Fibroblast of the conjunctiva (primary cell): ENCODE measurements around the gene TSPAN17.

Source experiments
- DNase-seq: peaks from one replicate; pipeline ENCODE4 v3.0.0-alpha.2; 2010; ENCODE audit warnings: low read depth

Gene TSPAN17

DNA sequence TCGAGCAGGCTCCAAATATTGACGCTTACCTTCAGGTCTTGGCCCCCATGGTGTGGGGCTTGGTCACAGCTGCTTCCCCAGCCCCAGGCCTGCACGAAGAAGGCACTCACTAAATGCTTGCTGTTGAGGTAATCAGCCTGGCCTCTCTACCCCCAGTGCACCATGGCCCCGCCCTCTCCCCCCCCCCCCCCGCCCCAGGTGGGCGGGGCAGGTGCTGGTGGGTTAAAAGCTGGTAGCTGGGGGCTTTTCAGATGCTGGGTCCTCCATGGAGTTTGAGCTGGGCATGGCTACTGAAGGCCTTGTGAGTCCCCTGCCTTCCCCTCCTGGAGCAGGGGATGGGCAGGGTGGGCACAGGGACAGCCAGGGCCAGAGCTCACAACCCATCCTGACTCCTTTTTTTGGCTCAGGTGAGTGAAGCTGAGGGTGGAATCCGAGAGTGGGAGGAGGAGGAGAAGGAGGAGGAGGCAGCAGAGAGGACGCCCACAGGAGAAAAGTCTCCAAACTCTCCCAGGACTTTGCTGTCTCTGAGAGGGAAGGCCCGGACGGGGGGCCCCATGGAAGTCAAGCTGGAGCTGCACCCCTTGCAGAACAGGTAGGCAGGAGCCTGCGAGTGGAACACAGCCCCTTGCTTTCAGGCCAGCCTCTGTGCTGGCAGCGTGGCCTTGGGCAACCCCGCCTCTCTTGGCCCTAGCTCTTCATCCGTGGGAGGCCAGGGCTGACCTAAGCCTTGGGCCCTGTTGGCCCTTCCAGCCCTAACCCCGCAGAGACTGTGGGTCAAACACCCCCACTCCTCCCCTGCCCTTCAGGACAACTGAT lies 4.4 kb upstream of the TSPAN17 start:
- DNase-seq = no peak

DNA sequence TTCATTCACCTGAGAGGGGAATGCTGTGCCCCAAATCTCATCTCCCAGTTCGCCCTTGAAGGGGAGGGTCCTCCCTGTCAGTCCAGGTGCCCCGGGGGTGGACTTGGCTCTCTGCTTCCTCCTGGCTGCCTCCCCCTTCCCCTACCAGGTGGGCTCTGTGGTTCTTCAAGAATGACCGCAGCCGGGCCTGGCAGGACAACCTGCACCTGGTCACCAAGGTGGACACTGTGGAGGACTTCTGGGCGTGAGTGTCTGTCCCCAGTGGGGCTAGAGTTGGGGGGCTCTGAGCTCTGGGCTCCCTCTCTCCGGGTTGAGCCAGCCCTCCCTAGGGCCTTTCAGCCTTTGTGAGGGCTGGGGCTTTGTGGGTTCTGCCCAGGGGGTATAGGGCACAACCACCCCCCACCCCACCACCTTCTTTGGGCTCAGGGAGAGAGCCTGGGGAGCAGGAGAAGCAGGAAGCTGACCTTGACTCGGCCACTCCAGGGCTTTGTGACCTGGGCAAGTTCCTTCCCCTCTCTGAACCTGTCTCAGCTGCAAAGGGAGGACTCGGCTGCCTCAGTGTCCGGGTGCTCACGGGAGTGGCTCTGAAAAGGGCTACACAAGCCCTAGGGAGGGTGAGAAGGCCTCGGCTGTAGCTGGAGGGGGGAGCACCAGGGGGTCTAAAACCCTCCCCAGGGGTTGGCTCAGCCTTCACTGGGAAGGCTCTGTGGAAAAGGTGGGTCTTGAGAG lies 3.6 kb upstream of the TSPAN17 start:
- no peak for DNase-seq

DNA sequence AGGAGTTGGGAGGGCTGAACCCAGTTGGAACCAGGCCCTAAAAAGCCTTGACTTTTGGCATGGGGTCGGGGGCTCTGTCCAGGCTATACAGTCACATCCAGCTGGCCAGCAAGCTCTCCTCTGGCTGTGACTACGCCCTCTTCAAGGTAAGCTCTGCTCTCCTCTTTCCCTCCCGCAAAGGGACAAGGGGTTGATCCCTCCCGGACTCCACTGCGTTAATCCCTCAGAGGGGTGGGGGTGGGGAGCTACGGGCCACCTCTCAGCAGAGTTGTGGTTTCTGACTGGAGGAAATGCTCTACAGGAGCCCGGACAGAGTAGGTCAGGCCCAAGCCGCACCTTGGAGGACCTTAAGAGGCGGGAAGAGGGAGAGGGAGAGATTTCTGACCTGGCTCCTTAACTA lies 3.0 kb upstream of the TSPAN17 start:
- DNase-seq = no peak

DNA sequence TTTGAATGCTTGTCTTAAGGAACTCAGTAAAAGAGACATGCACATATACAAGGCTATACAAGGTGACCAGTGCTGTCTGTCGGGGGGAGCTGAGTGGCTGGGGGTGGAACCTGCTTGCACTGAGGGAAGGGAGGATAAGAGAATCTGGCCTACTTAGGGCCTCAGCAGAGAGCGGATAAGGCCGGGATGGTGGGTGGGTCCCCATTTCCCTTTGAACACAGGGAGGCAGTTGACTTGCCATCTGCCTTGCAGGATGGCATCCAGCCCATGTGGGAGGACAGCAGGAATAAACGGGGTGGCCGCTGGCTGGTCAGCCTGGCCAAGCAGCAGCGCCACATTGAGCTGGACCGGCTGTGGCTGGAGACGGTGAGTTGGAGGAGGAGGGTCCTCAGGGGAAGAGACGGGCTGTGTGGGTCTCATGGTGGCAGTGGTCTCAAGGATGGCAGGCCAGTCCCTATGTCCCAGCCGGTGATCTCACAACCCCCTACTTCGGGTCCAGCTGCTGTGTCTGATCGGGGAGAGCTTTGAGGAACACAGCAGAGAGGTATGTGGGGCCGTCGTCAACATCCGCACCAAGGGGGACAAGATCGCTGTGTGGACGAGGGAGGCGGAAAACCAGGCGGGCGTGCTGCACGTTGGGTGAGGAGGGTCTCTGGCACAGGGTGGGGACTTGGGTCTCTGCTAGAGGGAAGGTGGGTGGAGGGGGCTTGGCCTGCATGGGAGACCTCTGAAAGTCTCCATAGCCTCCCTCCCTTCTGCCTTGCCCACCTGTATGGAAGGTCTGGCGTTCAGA lies 2.2 kb upstream of the TSPAN17 start:
- no peak for DNase-seq

DNA sequence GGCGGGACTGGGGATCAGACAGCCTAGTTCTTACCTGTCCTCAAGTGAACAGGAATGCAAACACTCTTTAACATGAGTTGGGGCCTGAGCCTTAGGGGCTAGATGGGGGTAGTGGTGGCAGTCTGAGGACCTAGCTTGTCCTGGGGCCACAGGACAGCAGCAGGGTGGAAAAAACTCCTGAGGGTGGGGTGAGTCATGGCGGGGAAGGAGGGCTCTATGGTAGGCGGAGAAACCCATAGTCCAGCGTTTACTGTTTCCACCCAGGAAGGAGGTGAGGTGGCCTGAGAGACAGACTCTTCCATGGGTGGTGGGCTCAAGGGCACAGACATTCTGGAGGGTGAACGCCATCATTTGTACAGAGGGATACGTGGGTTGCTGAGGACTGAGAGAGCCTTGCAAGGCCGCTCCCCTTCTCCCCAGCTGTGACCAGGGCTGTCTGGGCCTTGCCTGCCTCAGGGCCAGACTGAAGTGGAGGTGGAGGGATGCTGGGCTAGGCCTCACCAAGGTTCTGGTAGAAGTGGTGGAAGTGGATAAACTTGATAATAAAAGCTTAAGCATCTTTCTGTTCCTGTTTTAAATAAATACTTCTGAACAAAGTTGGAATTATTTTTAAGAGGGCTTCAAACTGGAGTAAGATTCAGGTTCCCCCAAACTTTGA lies 1.1 kb upstream of the TSPAN17 start:
- DNase-seq = no peak

DNA sequence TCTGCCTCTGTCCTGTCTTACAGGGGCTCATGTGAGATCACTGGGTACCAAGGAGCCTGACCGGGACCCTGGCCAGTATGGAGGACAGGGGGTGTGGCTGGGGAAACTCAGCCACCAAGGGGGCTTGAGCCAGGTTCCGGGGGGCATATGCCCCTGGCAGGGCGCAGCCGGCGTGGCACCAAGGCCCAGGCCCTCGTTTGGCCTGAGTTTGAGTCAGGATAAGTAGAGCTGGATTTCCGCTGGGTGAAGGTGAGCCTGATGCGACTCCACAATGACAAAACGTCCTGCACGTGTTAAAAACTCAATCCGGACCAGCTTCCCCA lies 616 bp upstream of the TSPAN17 start:
- DNase-seq = no peak

DNA sequence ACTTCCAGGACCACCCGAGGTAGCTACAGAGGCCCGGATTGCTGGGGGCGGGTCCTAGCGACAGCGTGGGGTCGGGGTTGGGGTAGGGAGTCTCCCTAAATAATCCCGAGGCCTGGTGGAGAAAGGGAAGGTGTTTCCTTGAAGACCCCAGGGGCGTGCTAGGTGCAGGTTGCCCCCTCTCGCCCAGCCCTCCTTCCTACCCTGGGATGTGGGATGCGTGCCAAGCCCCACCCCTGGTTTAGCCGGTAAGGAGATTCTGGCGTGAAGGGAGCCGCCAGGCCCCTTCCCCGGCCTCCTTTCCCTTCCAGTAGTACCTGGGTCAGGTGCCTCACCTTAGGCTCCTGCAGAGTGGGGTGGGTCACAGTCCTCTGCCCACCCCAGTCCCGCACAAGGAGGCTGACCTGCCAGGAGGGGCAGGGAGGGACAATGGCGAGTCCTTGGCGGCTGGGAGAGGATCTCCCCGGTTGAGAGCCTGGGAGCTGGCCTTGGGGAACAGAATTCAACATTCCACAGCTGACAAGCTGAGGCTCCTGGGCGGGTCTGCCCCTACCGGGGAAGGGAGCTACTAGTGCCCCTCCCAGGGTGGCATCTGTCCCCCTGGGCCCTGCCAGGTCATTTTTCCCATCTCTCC lies 674 bp downstream of the TSPAN17 start:
- DNase-seq = no peak

DNA sequence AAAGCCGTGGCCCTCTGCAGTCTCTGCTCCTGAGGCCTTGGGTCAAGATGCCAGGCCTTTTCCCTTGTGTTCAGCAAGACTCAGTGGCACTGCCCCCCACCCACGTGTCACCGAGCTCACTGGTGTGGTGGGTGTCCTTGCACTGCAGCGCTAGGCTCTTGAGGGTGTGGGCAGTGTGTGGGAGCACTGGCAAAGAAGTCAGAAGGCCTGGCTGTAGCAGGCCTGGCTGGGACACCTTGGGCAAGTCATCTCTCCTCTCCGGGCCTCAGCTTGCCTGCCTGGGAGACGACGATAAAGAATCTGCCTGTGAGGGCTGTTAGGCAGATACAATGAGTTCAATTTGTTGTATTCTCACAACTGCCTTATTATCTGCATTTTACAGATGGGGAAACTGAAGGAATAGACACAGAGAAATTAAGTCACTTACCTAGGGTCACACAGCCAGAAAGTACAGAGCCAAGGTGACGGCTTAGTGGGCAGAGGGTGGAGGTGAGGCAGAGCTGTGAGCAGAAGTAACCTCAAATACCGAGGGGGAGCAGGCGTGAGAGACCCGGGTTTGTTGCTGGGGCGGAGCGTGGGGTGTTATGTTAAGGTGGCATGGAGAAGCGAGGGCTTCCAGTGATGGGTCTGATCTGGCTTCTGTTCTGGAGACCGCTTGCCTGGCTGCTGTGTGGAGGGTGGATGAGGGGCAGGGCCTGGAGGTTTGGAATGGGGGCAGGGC lies 1.4 kb downstream of the TSPAN17 start:
- DNase-seq = no peak

DNA sequence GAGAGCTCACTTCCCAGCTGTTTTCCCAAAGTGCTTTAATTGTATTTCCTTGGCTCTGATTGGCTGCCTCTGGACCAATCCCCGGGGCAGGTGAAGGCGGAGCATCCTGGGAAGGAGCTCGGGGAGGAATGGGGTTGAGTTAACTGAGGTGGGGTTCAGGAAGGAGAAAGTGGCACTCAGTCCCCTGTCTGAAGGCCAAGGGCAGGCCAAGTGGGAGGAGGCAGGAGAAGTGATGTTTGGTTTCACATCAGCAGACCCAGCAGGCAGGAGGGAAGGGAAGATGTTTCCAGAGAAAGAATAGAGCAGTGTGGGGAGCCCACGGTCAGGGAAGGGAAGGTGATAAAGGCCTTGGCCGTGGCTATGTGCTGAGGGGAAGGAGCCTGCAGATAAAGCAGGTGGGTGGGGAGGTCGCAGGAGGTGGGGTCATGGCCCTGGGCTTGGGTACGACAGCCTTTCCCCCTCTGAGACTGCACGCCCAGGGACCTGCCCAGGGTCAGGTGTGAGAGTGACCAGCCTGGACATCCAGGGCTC lies 3.1 kb downstream of the TSPAN17 start:
- DNase-seq = no peak

DNA sequence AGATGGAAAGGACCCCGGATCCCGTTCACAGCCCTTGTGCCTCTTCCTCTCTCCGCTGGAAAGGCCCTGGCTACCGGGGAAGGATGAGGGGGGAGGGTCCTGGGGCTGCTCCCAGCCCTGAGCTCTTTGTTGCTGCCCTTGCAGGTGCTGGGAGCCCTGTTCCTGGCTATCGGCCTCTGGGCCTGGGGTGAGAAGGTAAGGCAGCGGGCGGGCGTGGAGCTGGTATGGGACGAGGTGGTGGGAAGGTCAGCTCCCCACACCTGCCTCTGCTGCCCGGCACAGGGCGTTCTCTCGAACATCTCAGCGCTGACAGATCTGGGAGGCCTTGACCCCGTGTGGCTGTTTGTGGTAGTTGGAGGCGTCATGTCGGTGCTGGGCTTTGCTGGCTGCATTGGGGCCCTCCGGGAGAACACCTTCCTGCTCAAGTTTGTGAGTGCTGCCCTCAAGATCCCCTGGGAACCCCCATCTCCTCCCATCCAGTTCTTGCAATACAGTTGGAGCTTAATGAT lies 4.2 kb downstream of the TSPAN17 start:
- DNase-seq = no peak

DNA sequence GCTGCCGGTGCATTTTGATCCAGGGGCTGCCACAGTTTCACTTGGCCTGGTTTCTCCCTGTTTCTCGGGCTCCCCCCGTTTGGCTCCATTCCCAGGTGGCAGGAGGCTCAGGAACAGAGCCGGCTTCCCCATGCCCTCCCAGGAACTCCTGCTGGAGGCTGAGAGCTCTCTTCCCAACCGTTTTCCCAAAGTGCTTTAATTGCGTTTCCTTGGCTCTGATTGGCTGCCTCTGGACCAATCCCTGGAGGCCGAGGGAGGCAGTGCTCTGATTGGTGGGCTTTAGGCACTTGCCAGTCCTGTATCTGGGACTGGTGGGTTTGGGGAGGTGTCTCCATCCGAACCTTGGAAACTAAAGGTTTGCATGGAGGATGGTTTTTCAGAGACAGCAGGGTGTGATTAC lies 4.9 kb downstream of the TSPAN17 start:
- no peak for DNase-seq

DNA sequence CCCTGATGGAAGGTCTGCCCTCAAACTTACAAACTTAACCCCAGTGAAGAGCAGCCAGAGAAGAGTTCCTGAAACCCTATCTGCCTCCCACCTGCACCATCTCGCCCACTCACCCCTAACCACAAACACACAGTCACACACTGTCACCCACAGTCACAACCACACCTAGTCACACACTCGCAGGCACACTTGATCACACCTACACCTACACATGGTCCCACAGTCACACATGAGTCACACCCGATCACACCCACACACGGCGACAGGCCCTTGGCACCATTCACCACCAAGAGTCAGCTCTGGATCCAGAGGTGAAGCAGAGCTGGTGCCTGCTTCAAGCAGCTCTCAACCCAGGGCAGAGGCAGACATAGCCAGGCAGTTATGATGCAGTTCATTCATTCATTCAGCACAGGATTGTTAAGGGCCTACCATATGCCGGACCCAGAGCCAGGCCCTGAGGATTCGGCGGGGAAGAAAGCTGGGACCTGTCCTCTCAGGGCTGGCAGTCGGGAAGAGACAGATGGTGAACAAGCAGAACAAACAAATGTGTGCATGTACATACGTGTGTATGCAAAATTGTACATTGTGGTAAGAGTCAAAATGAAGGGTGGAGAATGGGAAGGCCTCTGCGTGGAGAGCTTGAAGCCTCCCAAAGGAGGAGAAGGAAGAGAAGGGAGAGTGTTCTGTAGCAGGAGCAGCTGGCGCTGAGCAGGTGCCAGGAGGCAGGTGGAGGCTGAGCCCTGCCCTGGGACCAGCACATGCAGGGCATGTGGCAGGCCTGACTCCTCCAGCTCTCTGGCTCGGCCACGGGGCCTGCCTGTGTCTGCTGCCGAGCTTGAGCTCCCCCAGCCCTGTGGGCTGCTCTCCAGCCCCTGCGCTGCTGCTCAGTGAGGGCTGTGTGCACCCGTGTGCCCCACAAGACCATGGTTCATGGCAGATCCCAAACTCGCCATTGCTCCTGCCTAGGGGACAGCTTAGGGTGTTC lies 6.4 kb downstream of the TSPAN17 start:
- DNase-seq = no peak

DNA sequence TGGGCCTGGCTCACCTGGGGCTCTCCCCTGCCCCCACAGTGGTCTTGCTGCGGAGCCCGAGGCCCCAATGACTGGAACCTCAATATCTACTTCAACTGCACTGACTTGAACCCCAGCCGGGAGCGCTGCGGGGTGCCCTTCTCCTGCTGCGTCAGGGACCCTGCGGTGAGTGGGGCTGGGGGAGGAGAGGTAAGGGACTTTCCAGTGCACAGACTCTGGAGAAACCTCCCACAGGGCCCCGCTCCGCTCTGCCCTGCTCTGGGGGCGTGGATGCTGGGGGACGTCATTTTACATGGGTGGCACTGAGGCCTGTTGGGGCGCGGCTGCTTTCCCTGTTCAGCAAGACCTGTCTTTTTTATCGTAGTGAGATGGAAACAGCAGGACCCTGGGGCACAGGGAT lies 7.6 kb downstream of the TSPAN17 start:
- DNase-seq = no peak

DNA sequence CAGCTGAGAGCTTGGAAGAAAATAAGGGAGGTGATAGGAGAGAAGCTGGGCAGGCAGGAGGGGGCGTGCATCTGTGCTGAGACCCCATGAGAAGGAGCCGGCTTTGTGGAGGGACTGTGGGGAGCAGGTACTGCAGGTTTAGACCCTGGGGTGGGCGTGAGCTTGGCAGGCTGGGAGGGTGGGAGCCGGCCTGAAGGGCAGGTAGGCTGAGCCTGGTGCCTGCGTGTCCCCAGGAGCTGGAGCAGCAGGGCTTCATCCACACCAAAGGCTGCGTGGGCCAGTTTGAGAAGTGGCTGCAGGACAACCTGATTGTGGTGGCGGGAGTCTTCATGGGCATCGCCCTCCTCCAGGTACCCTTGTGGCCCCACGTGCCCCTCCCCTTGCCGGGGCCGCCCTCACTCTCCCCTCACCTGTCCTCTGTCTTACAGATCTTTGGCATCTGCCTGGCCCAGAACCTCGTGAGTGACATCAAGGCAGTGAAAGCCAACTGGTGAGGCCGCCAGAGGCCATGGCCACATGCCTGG lies 9.2 kb downstream of the TSPAN17 start:
- no peak for DNase-seq

DNA sequence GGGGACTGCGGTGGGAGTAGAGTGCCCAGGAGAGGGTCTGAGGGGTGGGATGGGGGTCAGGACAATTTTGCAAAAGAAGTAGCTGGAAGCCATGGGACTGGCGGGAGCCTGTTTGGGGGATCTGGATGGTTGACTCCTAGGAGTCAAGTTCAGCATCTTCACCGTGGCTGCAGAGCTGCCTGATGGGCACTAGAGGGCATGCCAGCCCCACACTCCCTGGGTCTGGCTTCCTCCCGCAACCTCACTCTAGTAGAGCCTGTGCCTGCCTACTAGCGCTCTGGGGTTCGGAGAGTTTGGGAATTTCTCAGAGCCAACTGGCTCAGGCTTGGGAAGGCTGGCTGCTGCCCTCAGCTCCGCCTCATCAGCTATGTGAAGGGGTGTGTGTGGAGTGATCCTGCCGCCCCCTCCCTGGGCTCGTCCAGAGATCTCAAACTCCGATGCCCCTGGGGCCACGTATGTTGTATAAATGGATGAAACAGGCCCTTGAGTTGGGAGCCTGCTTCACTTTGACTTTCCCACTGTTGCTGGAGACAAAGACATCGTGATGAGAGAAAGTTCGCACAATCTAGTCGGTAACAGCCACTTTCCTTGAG lies 10.8 kb downstream of the TSPAN17 start:
- peak; percentile 51 for DNase-seq

DNA sequence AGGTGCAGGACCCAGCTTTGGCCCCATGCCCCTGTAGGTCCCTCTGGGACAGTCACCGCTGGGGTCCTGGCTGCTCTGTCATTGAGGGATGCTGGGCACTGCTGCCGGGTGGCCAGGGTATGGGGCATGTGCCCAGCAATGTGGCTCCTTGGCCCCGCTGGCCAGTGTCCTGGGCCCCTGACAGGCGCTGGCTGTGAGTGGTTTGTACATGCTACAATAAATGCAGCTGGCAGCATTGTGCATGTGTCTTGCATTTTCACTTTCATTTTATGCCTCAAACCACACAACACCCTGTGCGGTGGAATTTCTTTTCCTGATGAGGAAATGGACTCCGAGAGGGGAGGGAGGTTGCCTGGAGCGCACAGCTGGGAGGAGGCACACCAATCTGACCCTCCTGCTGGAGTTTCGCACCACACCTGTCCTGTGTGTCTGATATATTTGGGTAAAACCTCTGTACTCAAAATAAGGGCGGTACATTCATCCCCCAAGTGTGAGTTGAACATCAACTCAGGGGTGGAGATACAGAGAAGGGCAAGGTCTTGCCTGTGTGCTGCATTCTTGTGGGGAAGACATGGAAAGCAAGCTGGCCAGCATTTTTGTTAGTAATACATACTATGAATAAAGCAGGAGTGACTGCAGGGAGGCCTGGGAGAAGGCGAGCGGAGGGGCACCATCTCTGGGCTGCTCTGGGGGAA lies 11.7 kb downstream of the TSPAN17 start:
- DNase-seq = no peak

DNA sequence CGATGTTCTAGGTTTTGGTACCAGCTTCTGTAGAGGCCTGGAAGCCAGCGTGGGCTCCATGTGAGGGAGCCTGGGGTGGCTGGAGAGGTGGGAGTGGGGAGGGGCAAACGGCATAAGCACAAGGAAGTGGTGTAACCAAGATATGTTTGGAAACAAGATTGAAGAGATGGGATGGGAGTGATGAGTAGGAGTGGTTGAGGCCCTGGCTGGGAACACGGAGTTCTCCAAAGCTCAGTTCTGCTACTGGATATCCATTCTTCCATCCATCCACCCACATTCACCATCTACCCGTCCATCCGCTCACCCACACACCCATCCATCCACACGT lies 12.2 kb downstream of the TSPAN17 start:
- no peak for DNase-seq

DNA sequence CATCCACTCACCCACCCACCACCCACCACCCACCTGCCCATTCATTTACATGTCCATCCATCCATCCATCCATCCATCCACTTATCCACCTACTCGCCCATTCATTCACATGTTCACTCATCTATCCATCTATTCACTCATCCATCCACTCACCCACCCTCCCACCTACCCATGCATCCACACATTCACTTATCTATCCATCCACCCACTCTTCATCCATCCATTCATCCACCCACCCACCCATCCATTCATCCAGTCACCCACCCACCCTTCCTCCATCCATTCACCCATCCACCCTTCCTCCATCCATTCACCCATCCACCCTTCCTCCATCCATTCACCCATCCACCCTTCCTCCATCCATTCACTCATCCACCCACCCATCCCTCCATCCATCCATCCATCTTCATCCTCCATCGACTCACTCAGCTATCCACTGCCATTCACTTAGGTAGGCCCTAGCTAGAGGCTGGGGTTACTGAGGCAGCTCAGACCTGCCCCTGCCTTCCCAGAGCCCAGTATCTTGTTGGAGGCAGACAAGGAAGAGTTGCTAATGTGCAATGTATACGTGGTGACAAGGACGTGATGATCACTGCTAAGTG lies 12.7 kb downstream of the TSPAN17 start:
- no peak for DNase-seq
